CD4-positive, alpha-beta memory T cell (primary cell): ENCODE results near the gene PDIA6. TPM values are rescaled to one million over a fixed set of nuclear protein-coding genes. Genes with fewer than 3 reads are reported as not detected.

Experiments
- CTCF ChIA-PET: fragments of 350-600 bp; sonication (Branson Sonifier 250); formaldehyde crosslinking; loops from one replicate; lab custom pipeline; 2021; ENCODE audit warnings: inconsistent platforms; ENCODE audit not compliant: partially characterized antibody; lab: Charles Lee
- POLR2A ChIA-PET: fragments of 350-600 bp; sonication (Branson Sonifier 250); formaldehyde crosslinking; loops from one replicate; lab custom pipeline; 2021; ENCODE audit not compliant: partially characterized antibody; lab: Charles Lee
- DNase-seq, 5 donors: peaks; one replicate each; pipeline versions ENCODE4 v3.0.0 to v3.0.0-alpha.2; 2020 to 2022; ENCODE audit warnings: mixed read lengths in 1 of 5
- H3K27ac ChIP-seq: one replicate; pipeline ENCODE4 v1.7.0; 2013; ENCODE audit warnings: low read depth, low read length
- H3K27me3 ChIP-seq: 2 replicates; pipeline ENCODE4 v1.7.0; 2013; ENCODE audit warnings: mild to moderate bottlenecking, low read length, moderate library complexity; ENCODE audit not compliant: insufficient read depth
- H3K36me3 ChIP-seq: 2 replicates; pipeline ENCODE4 v1.7.0; 2013; ENCODE audit warnings: mild to moderate bottlenecking, low read length, moderate library complexity; ENCODE audit not compliant: insufficient read depth
- H3K4me1 ChIP-seq: 2 replicates; pipeline ENCODE4 v1.7.0; 2013; ENCODE audit warnings: mild to moderate bottlenecking, low read length, moderate library complexity; ENCODE audit not compliant: insufficient read depth
- H3K4me3 ChIP-seq, 2 donors: one replicate each; pipeline ENCODE4 v1.7.0; 2013; ENCODE audit warnings: low read length in 2 of 2, mild to moderate bottlenecking in 1 of 2
- H3K9me3 ChIP-seq, 2 donors: one replicate each; pipeline ENCODE4 v1.7.0; 2013; ENCODE audit warnings: low read length in 2 of 2, control low read depth in 1 of 2; ENCODE audit not compliant: control insufficient read depth in 1 of 2
- H3K27ac Mint-ChIP-seq, 7 donors: one replicate each; pipeline ENCODE4 v1.8.0; 2020 to 2021; ENCODE audit warnings: mixed read lengths in 7 of 7, mild to moderate bottlenecking in 6 of 7, inconsistent platforms in 3 of 7, moderate library complexity in 3 of 7
- H3K27me3 Mint-ChIP-seq, 2 donors: one replicate each; pipeline ENCODE4 v1.8.0; 2020 to 2021; ENCODE audit warnings: mixed read lengths in 2 of 2
- H3K36me3 Mint-ChIP-seq, 2 donors: one replicate each; pipeline ENCODE4 v1.8.0; 2020 to 2021; ENCODE audit warnings: mixed read lengths in 2 of 2, inconsistent platforms in 1 of 2, mild to moderate bottlenecking in 1 of 2
- H3K4me1 Mint-ChIP-seq, 4 donors: one replicate each; pipeline ENCODE4 v1.8.0; 2020 to 2021; ENCODE audit warnings: mixed read lengths in 4 of 4, mild to moderate bottlenecking in 1 of 4
- H3K4me3 Mint-ChIP-seq, 8 donors: one replicate each; pipeline ENCODE4 v1.8.0; 2020 to 2021; ENCODE audit warnings: mixed read lengths in 8 of 8, mild to moderate bottlenecking in 7 of 8, moderate library complexity in 6 of 8, inconsistent platforms in 3 of 8
- H3K9me3 Mint-ChIP-seq, 8 donors: one replicate each; pipeline ENCODE4 v1.8.0; 2020 to 2021; ENCODE audit warnings: mixed read lengths in 8 of 8, mild to moderate bottlenecking in 5 of 8, inconsistent platforms in 3 of 8, moderate library complexity in 1 of 8
- intact Hi-C: fragments of 100-400 bp; cut with micrococcal nuclease; formaldehyde crosslinking; loops from one replicate; pipeline ENCODE4 v1.15.1; 2023
- polyA plus RNA-seq, 2 donors: library from polyadenylated mRNA; unstranded; fragments of 300-500 nt; fragmentation: Illumina TruSeq; gene quantifications; one replicate each; pipeline ENCODE4 v1.2.3, GENCODE V29; 2021
- total RNA-seq, 2 experiments: library from RNA; stranded (reverse); gene quantifications; one replicate each; pipeline ENCODE4 v1.2.3, GENCODE V29; 2021

PDIA6 gene
- total and polyA plus RNA-seq, 4 experiments from 2014 or later: 75.9 to 273 (median 112) TPM

DNA sequence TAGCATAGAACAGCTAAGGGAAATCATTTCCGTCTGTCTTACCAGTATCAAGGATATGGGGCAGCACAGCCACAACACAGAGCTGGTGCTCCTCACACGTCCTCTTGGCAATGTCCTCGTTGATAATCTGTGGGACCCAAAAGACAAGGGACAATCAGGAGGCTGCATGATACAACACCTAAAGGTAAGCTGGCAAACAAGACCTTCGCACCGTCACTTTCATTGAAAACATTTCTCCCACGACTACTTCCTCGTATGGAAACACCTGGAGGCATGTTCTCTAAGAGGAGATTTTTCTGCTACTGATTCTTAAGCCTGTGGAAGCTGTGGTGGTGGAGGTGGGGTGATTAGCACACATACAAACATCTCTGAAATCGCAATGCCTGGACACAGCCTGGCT is 23.7 kb downstream of the PDIA6 start:
- no peaks in the 10 kb centered on the region for H3K9me3 ChIP-seq
- intact Hi-C loops: no loop called here
- Mint-ChIP-seq H3K36me3 (peaks cover 78 to 86% of the 10 kb centered on the region in 2 donors), H3K4me1 (peaks cover 0 to 33% (median 25%) of the 10 kb centered on the region in 4 donors), H3K27ac (peak overlapping the region in 4 of 7 donors; percentile 17 to 91 (median 76)), H3K27me3 (no peaks in the 10 kb centered on the region), H3K4me3 (no peak overlapping the region), H3K9me3 (no peaks in the 10 kb centered on the region)
- H3K4me1 ChIP-seq: peaks cover 30% of the 10 kb centered on the region
- DNase-seq: no peak
- CTCF ChIA-PET: interaction anchor here (0.5 to 2.1 kb wide), 5 partner anchors 22 to 814 kb away, joined by 3 to 7 read pairs (median 4); partner anchors contain the start of gene PDIA6
- H3K4me3 ChIP-seq: no peak overlapping the region
- H3K36me3 ChIP-seq: peaks cover 62% of the 10 kb centered on the region
- no peaks in the 10 kb centered on the region for H3K27me3 ChIP-seq
- POLR2A ChIA-PET: no interaction called here
- no peak overlapping the region for H3K27ac ChIP-seq

DNA sequence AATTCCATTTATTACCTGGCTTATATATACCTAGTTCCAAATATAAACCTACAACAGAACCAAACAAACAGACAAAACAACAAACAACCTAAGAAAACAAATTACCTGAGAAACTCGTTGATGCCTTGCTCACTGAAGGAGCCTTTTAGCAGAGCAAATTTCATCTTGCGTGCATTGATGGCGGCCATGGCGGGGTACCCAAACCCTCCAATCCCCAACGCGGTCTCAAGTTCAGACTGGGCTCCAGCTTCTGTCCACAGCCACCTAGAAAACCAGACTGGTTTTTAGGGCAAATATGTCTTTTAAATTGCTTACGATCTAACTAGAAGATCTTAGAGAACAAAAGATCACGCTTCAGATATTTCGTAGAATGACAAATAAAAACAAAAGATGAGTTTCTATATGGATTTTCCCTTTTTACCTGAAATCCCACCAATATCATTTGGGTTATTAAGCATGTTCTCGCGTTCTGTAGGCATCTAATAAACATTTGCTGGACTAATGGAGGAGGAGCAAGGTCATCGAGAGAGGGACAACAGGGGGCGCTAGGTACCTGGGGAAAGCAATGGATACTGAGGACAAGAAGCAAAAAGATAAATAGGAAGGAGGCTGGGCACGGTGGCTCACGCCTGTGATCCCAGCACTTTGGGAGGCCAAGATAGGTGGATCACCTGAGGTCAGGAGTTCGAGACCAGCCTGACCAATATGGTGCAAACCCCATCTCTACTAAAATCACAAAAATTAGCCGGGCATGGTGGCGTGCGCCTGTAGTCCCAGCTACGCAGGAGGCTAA is 25.2 kb downstream of the PDIA6 start:
- POLR2A ChIA-PET: no interaction called here
- Histone ChIP-seq H3K36me3 (peaks cover 60% of the 10 kb centered on the region), H3K4me1 (peaks cover 23% of the 10 kb centered on the region), H3K9me3 (no peaks in the 10 kb centered on the region), H3K4me3 (no peak overlapping the region), H3K27me3 (no peaks in the 10 kb centered on the region), H3K27ac (no peak overlapping the region)
- no peaks in the 10 kb centered on the region for H3K9me3 Mint-ChIP-seq
- H3K27me3 Mint-ChIP-seq: no peaks in the 10 kb centered on the region
- peaks cover 0 to 26% (median 20%) of the 10 kb centered on the region in 4 donors for H3K4me1 Mint-ChIP-seq
- intact Hi-C loops: loop anchor here (2.0 kb wide), 1 partner anchor 45 kb away; no protein-coding TSS in a partner anchor
- DNase-seq: peak in 3 of 5 donors; percentile 9 to 47 (median 11)
- H3K27ac Mint-ChIP-seq: peak overlapping the region in 2 of 7 donors; percentile 13 to 29
- CTCF ChIA-PET: interaction anchor here (1.3 to 2.1 kb wide), 2 partner anchors 25 to 45 kb away, joined by 4 to 6 read pairs; partner anchors contain the start of gene PDIA6
- H3K4me3 Mint-ChIP-seq: no peak overlapping the region
- H3K36me3 Mint-ChIP-seq: peaks cover 79 to 87% of the 10 kb centered on the region in 2 donors

DNA sequence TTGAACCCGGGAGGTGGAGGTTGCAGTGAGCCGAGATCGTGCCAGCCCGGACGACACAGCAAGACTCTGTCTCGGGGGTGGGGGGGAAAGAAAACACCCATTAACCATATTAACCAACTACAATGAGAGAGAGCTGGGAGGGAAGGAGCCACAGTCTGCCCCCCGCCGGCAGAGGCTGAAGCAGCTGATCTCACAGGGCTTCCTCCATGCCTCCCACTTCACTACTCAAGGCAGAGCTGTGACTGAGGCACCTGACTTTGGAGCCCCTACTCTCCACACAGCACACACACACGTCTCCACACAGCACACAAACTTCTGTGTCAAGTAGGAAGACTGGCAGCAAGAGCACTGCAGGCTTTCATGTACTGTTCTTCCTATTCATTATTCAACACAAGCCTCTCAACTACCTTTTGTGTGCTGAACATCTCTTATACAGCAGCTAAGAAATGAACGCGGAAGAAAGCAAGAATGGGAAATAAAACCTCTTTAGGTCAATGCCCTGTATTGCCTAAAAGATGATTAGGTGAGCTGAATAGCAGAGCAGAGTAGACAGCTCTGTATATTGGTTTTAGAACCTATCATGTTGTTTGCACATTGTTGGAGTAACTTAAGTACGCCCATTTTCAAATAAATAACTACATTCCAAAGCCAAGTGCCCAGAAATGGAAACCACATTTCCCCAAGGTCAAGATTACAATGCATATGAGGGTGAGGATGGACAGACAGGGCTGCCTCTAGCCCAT is 26.2 kb downstream of the PDIA6 start:
- peaks cover 13% of the 10 kb centered on the region for H3K4me1 ChIP-seq
- H3K27ac ChIP-seq: no peak overlapping the region
- no peaks in the 10 kb centered on the region for H3K9me3 ChIP-seq
- ChIA-PET CTCF (interaction anchor here (1.3 to 1.5 kb wide), 2 partner anchors 14 to 46 kb away, joined by 3 to 4 read pairs; no protein-coding TSS in a partner anchor), POLR2A (no interaction called here)
- no peak for DNase-seq
- no peak overlapping the region for H3K4me3 ChIP-seq
- Mint-ChIP-seq H3K36me3 (peaks cover 77 to 87% of the 10 kb centered on the region in 2 donors), H3K27ac (no peak overlapping the region), H3K27me3 (no peaks in the 10 kb centered on the region), H3K9me3 (no peaks in the 10 kb centered on the region), H3K4me3 (no peak overlapping the region), H3K4me1 (peaks cover 0 to 17% (median 11%) of the 10 kb centered on the region in 4 donors)
- intact Hi-C loops: loop anchor here (2.0 kb wide), 1 partner anchor 46 kb away; no protein-coding TSS in a partner anchor
- H3K36me3 ChIP-seq: peaks cover 65% of the 10 kb centered on the region
- no peaks in the 10 kb centered on the region for H3K27me3 ChIP-seq

DNA sequence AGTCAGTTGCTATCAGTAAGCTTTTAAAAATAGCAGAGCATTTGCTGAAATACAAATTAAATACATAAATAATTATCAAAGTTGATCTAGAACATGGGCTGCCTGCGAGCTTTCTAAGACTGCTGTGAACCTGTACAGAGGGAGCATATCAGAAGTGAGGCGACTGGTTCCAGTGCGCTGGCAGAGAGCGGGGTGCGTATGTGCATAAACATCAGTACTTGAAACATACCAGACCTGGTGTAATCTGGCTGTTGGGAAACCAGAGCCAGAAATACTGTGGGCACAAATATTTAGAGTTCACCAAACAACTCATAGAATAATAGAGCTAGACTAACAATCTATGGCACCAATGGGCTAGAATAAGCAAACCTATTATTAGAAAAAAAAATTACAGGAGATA is 27.3 kb downstream of the PDIA6 start:
- Mint-ChIP-seq H3K4me1 (peaks cover 0 to 8% (median 3%) of the 10 kb centered on the region in 4 donors), H3K27ac (no peak overlapping the region), H3K36me3 (peaks cover 67 to 81% of the 10 kb centered on the region in 2 donors), H3K27me3 (no peaks in the 10 kb centered on the region), H3K9me3 (no peaks in the 10 kb centered on the region), H3K4me3 (no peak overlapping the region)
- intact Hi-C loops: no loop called here
- Histone ChIP-seq H3K27ac (no peak overlapping the region), H3K27me3 (no peaks in the 10 kb centered on the region), H3K9me3 (no peaks in the 10 kb centered on the region), H3K36me3 (peaks cover 66% of the 10 kb centered on the region), H3K4me1 (peaks cover 7% of the 10 kb centered on the region), H3K4me3 (no peak overlapping the region)
- POLR2A ChIA-PET: no interaction called here
- CTCF ChIA-PET: interaction anchor here (1.5 kb wide), 1 partner anchor 15 kb away, joined by 3 read pairs; no protein-coding TSS in a partner anchor
- no peak for DNase-seq

DNA sequence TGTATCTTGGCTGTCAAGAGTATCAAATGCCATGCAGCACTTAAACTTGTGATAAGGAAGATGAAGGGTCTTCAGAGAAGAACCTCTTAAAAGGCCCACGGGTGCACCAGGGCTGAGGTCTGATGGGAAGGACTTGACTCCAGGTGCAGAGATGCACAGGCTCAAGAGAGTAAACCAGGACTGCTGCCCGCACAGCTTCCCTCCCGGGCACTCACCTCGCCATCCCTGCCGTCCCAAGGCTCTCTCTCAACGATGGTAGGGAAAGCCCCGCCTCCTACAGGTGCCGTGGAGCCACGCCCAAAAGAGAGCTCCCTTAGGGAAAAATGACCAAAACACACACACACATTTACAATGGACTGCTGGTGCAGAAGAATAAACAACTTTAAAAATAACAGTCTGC is 27.9 kb downstream of the PDIA6 start:
- Histone ChIP-seq H3K4me1 (peaks cover 2% of the 10 kb centered on the region), H3K27ac (no peak overlapping the region), H3K36me3 (peaks cover 63% of the 10 kb centered on the region), H3K27me3 (no peaks in the 10 kb centered on the region), H3K4me3 (no peak overlapping the region), H3K9me3 (no peaks in the 10 kb centered on the region)
- no peak overlapping the region for H3K4me3 Mint-ChIP-seq
- H3K9me3 Mint-ChIP-seq: no peaks in the 10 kb centered on the region
- POLR2A ChIA-PET: no interaction called here
- intact Hi-C loops: no loop called here
- no peak overlapping the region for H3K27ac Mint-ChIP-seq
- peaks cover 67 to 84% of the 10 kb centered on the region in 2 donors for H3K36me3 Mint-ChIP-seq
- H3K27me3 Mint-ChIP-seq: no peaks in the 10 kb centered on the region
- peaks cover 0 to 5% (median 0%) of the 10 kb centered on the region in 4 donors for H3K4me1 Mint-ChIP-seq
- DNase-seq: no peak
- CTCF ChIA-PET: no interaction called here

DNA sequence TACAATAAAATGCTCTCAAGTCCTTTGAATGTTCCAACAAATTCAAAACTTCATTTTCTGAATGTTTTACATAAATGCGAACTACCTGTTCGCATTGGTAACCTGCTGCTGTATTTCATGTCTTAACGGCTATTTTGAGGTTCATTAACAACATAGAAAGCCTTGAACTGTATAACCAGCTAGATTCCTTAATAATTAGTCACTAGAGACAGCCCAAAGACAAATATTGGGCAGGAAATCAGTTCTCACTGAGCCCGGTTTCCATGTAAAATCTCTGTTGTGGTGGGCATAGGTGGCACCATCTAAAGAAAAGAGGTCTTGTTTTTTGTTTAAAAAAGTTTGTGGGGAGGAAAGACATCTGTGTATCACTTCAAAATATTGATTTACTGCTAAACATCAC is 29.2 kb downstream of the PDIA6 start:
- H3K4me1 Mint-ChIP-seq: no peaks in the 10 kb centered on the region
- no peak overlapping the region for H3K4me3 Mint-ChIP-seq

DNA sequence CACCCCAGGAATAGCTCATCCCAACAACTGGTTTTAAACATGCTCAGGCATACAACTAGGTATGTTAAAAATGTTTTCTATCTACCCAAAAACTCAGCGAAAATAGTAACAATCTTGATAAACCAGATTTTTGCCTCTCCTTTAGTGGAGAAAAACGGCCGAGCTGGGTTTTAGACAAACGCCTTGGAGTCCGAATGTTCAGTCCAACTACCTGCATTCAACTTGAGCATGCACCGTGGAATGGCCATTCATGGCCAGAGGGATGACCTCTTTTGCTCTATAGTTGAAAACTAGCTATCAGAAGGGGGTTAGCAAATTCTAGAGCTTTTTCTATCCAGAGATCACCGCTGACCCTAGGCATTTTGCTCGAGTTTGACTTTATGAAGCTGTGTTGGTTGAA is 30.8 kb downstream of the PDIA6 start:
- Mint-ChIP-seq H3K9me3 (no peaks in the 10 kb centered on the region), H3K27ac (no peak overlapping the region), H3K4me3 (no peak overlapping the region), H3K36me3 (peaks cover 47 to 62% of the 10 kb centered on the region in 2 donors), H3K4me1 (no peaks in the 10 kb centered on the region), H3K27me3 (no peaks in the 10 kb centered on the region)
- intact Hi-C loops: no loop called here
- Histone ChIP-seq H3K36me3 (peaks cover 36% of the 10 kb centered on the region), H3K4me1 (no peaks in the 10 kb centered on the region), H3K9me3 (no peaks in the 10 kb centered on the region), H3K4me3 (no peak overlapping the region), H3K27me3 (no peaks in the 10 kb centered on the region), H3K27ac (no peak overlapping the region)
- ChIA-PET POLR2A (no interaction called here), CTCF (no interaction called here)
- no peak for DNase-seq

More for the DNA sequence above, 29.2 kb downstream of the PDIA6 start:
- ChIA-PET POLR2A (no interaction called here), CTCF (no interaction called here)
- H3K36me3 ChIP-seq: peaks cover 50% of the 10 kb centered on the region
- no peaks in the 10 kb centered on the region for H3K4me1 ChIP-seq
- no peak for DNase-seq
- H3K27me3 Mint-ChIP-seq: no peaks in the 10 kb centered on the region
- no peak overlapping the region for H3K4me3 ChIP-seq
- intact Hi-C loops: no loop called here
- no peaks in the 10 kb centered on the region for H3K9me3 Mint-ChIP-seq
- peaks cover 57 to 75% of the 10 kb centered on the region in 2 donors for H3K36me3 Mint-ChIP-seq
- H3K27ac Mint-ChIP-seq: no peak overlapping the region
- no peaks in the 10 kb centered on the region for H3K27me3 ChIP-seq
- H3K27ac ChIP-seq: no peak overlapping the region
- no peaks in the 10 kb centered on the region for H3K9me3 ChIP-seq
